ENCODE data around the gene KCNG2.

DNA sequence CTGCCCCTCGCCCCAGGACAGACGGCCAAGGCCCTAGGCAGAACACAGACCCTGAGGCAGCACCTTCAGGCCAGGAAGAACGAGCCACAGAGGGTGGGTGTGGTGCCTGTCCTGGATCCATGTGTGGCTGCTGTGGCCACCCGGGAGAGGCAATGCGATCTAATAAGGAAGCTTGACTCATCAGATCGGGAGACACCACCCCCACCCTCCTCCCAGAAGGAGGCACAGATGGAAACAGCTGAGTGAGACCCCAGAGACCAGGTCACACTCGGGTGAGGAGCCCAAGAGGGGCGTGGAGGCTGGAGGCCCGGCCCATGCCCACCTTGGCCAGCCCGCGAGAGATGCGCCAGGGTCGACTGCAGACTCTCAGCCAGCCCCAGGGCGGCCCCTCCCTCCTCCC is 20.3 kb downstream of the KCNG2 start:
- TF ChIP-seq, protein P1, sequence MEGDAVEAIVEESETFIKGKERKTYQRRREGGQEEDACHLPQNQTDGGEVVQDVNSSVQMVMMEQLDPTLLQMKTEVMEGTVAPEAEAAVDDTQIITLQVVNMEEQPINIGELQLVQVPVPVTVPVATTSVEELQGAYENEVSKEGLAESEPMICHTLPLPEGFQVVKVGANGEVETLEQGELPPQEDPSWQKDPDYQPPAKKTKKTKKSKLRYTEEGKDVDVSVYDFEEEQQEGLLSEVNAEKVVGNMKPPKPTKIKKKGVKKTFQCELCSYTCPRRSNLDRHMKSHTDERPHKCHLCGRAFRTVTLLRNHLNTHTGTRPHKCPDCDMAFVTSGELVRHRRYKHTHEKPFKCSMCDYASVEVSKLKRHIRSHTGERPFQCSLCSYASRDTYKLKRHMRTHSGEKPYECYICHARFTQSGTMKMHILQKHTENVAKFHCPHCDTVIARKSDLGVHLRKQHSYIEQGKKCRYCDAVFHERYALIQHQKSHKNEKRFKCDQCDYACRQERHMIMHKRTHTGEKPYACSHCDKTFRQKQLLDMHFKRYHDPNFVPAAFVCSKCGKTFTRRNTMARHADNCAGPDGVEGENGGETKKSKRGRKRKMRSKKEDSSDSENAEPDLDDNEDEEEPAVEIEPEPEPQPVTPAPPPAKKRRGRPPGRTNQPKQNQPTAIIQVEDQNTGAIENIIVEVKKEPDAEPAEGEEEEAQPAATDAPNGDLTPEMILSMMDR (IDR thresholded peaks at IDR 0.05) = no peak
- no peak for TF ChIP-seq POLR2A (IDR thresholded peaks at IDR 0.05)

Data from gastroesophageal sphincter (tissue), 3 donors.